A673 (cell line): ENCODE data around the gene RAD23B. TPM values are rescaled to one million over a fixed set of nuclear protein-coding genes. Genes with fewer than 3 reads are reported as not detected.

Experiments
- BruUV-seq: library from RNA; stranded (reverse); fragments of 400-500 nt; replicated peaks from 2 replicates; lab custom pipeline; 2021; lab: Mats Ljungman, UMichigan
- CTCF ChIA-PET: fragments of 300-600 bp; sonication (Branson Sonifier 250); formaldehyde crosslinking; loops from one replicate; lab custom pipeline; 2022; ENCODE audit warnings: antibody characterized with exemption; lab: Charles Lee
- POLR2A ChIA-PET: fragments of 300-600 bp; sonication (Branson Sonifier 250); formaldehyde crosslinking; loops from one replicate; lab custom pipeline; 2022; ENCODE audit warnings: antibody characterized with exemption; ENCODE audit not compliant: low non-redundant PET; lab: Charles Lee
- DNase-seq: peaks from one replicate; pipeline ENCODE4 v3.0.0-alpha.2; 2015; ENCODE audit warnings: low spot score
- H3K27ac ChIP-seq: fragments of 200-600 bp; sonication (generic); 2 replicates; pipeline ENCODE4 v1.5.1; 2016; ENCODE audit warnings: mixed run types, low read depth, mild to moderate bottlenecking, mixed read lengths, antibody characterized with exemption, low read length; ENCODE audit not compliant: poor library complexity, severe bottlenecking
- H3K27me3 ChIP-seq: fragments of 200-600 bp; sonication (generic); replicated peaks from 2 replicates; pipeline ENCODE4 v1.6.1; 2017; ENCODE audit warnings: mixed run types, low read depth, mild to moderate bottlenecking, mixed read lengths, antibody characterized with exemption, low read length; ENCODE audit not compliant: insufficient read depth, poor library complexity
- H3K36me3 ChIP-seq: fragments of 200-600 bp; sonication (generic); 2 replicates; pipeline ENCODE4 v1.6.1; 2016; ENCODE audit warnings: mixed run types, mild to moderate bottlenecking, mixed read lengths, antibody characterized with exemption, low read length; ENCODE audit not compliant: insufficient read depth, poor library complexity, severe bottlenecking
- H3K4me1 ChIP-seq: fragments of 200-600 bp; sonication (generic); 2 replicates; pipeline ENCODE4 v1.6.1; 2017; ENCODE audit warnings: mixed run types, mild to moderate bottlenecking, mixed read lengths, antibody characterized with exemption, low read length; ENCODE audit not compliant: insufficient read depth, poor library complexity, severe bottlenecking
- H3K4me3 ChIP-seq: fragments of 200-600 bp; sonication (generic); 2 replicates; pipeline ENCODE4 v1.5.1; 2016; ENCODE audit warnings: low read depth, mixed run types, mild to moderate bottlenecking, mixed read lengths, low read length; ENCODE audit not compliant: poor library complexity, severe bottlenecking
- H3K9me3 ChIP-seq: fragments of 200-600 bp; sonication (generic); 2 replicates; pipeline ENCODE4 v1.6.1; 2016; ENCODE audit warnings: mixed run types, low read depth, mild to moderate bottlenecking, mixed read lengths, antibody characterized with exemption, low read length; ENCODE audit not compliant: poor library complexity, severe bottlenecking
- CTCF ChIP-seq: fragments of 300-800, 200-600 bp; sonication (generic); conservative IDR thresholded peaks from 2 replicates; pipeline ENCODE4 v1.5.1; 2017; ENCODE audit warnings: low read depth, mild to moderate bottlenecking, antibody characterized with exemption, low read length, moderate library complexity, mixed read lengths
- EZH2 ChIP-seq: fragments of 200-600 bp; sonication (generic); IDR thresholded peaks from 2 replicates; pipeline ENCODE4 v1.6.1; 2017; ENCODE audit warnings: borderline replicate concordance, low read depth, mild to moderate bottlenecking, mixed read lengths, antibody characterized with exemption, low read length; ENCODE audit not compliant: poor library complexity, severe bottlenecking
- intact Hi-C: fragments of 100-400 bp; cut with micrococcal nuclease; formaldehyde crosslinking; loops from one replicate; pipeline ENCODE4 v1.10.0; 2022; ENCODE audit not compliant: unreplicated experiment
- total RNA-seq: library from RNA; stranded (reverse); gene quantifications from 2 replicates; pipeline ENCODE4 v1.2.3, GENCODE V29; 2021

RAD23B gene
- total RNA-seq, 1 experiment from 2014 or later: 151 TPM

- Histone ChIP-seq H3K36me3 (peaks cover 84% of the 10 kb centered on the region), H3K27ac (no peak overlapping the region), H3K27me3 (no peaks in the 10 kb centered on the region), H3K4me1 (no peaks in the 10 kb centered on the region), H3K9me3 (peaks cover 8% of the 10 kb centered on the region), H3K4me3 (no peak overlapping the region)
- intact Hi-C loops: no loop called here
- DNase-seq: no peak
- ChIA-PET CTCF (no interaction called here), POLR2A (interaction anchor here (0.6 kb wide), 1 partner anchor 30 kb away, joined by 4 read pairs; no protein-coding TSS in a partner anchor)
- no peak for TF ChIP-seq EZH2
- TF ChIP-seq CTCF: no peak
- BruUV-seq: no TSS peak
Measured at GRCh38 chr9:107322643-107323042, 39.6 kb downstream of the RAD23B start.

GRCh38 chr9:107323836-107324585 is 40.9 kb downstream of the RAD23B start:
- ChIA-PET CTCF (no interaction called here), POLR2A (no interaction called here)
- intact Hi-C loops: no loop called here
- Histone ChIP-seq H3K27me3 (no peaks in the 10 kb centered on the region), H3K9me3 (peaks cover 8% of the 10 kb centered on the region), H3K4me3 (no peak overlapping the region), H3K36me3 (peaks cover 90% of the 10 kb centered on the region), H3K27ac (no peak overlapping the region), H3K4me1 (no peaks in the 10 kb centered on the region)
- DNase-seq: no peak
- BruUV-seq: no TSS peak
- no peak for TF ChIP-seq CTCF
- TF ChIP-seq EZH2: no peak

- intact Hi-C loops: no loop called here
- CTCF ChIA-PET: no interaction called here
Measured at GRCh38 chr9:107325842-107326241, 42.8 kb downstream of the RAD23B start.

More at GRCh38 chr9:107325842-107326241, 42.8 kb downstream of the RAD23B start:
- POLR2A ChIA-PET: no interaction called here
- no peaks in the 10 kb centered on the region for H3K27me3 ChIP-seq
- no peaks in the 10 kb centered on the region for H3K4me1 ChIP-seq
- no peak for DNase-seq
- H3K4me3 ChIP-seq: no peak overlapping the region
- no peak overlapping the region for H3K27ac ChIP-seq
- TF ChIP-seq CTCF (no peak), EZH2 (no peak)
- BruUV-seq: no TSS peak
- H3K36me3 ChIP-seq: peaks cover 91% of the 10 kb centered on the region
- H3K9me3 ChIP-seq: peaks cover 8% of the 10 kb centered on the region
